ENCODE measurements around the gene GPR157.
"Not testable (repeated sequence)": the region's sequence is repeated elsewhere in the genome, so short reads cannot be mapped to it uniquely, and the experiment has no call there.

Gene GPR157, protein sequence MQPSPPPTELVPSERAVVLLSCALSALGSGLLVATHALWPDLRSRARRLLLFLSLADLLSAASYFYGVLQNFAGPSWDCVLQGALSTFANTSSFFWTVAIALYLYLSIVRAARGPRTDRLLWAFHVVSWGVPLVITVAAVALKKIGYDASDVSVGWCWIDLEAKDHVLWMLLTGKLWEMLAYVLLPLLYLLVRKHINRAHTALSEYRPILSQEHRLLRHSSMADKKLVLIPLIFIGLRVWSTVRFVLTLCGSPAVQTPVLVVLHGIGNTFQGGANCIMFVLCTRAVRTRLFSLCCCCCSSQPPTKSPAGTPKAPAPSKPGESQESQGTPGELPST

DNA sequence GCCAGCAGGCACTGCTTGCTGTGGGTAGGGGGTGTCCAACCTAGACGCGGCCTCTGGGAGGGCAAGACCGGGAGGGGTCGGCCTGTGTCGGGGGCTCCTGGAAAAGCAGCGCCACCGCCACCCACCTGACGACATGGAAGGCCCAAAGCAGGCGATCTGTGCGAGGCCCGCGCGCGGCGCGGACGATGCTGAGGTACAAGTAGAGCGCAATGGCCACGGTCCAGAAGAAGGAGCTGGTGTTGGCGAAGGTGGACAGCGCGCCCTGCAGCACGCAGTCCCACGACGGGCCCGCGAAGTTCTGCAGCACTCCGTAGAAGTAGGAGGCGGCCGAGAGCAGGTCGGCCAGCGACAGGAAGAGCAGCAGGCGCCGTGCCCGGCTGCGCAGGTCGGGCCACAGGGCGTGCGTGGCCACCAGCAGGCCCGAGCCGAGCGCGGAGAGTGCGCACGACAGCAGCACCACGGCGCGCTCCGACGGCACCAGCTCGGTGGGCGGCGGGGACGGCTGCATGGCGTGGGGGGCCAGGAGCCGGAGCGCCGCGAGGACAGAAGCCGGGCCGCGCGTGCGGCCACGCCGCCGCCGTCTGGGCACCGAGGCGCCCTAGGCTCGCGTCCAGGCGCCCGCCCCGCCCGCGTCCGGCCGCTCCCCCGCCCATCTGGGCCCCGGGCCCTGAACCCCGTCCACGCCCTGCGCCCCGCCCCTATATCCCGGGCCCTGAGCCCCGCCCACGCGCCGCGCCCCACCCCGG lies at the start of gene GPR157:
Gene GPR157, minus strand, starts transcription at position 583 of the 746 bp plus-strand sequence. Its CDS starts 75 bp downstream, at position 508.
- DNase-seq, result peak; percentile 88

DNA sequence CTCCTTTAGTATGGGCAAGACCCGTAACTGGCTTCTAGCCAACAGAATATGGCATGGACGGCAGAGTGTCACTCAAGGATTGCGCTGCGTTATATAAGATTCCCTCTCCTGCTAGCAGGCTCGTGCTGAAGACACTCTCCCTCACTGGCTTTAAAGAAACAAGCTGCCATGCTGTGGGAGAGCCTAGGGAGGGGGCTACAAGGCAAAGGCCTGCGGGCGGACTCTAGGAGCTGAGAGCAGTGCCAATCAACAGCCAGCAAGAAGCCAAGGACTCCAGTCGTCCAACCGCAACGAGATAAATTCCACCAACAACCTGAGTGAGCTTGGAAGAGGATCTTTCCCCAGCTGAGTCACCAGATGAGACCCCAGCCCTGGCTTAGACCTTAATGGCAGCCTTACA lies 45.9 kb upstream of the GPR157 start:
- DNase-seq, result no peak

DNA sequence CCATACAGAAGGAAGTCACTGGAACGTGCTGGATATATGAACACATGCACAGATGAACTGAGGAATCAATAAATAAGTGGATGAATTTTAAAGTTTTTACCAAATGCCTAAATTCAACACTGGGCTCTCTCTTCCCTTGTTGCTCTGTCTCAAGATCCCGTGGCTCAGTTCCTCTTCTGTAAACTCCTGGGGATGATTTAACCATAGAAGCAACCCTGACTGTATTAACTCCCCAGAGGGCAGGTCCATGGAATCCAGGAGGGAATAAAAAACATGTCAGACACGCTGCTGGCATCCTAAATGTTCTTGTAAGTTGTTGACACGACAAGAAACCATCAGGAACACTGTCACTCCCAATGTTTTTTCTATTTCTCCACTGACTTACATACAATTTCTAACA lies 45.3 kb upstream of the GPR157 start:
- DNase-seq, result no peak

GRCh38 chr1:9169601-9170137 lies 40.8 kb upstream of the GPR157 start:
- no peak for DNase-seq

DNA sequence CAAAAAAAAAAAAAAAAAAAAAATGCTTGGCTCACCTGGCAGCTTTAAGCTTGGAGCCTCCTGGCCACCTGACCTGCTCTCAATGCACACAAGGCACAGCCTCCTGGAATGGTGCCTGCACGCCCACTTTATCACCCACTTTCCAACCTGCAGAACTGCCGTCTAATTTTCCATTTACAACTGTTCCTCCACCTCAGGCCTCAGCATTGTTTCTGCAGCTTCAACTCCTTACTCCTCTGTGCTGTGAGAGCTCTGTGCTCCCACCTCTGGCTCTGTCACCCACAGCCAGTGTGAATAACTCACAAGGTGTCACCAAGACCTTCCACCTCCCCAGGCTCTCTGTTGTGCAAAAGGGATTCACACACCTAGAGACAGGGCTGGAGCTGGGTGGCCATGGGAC lies 38.7 kb upstream of the GPR157 start:
- no peak for DNase-seq

DNA sequence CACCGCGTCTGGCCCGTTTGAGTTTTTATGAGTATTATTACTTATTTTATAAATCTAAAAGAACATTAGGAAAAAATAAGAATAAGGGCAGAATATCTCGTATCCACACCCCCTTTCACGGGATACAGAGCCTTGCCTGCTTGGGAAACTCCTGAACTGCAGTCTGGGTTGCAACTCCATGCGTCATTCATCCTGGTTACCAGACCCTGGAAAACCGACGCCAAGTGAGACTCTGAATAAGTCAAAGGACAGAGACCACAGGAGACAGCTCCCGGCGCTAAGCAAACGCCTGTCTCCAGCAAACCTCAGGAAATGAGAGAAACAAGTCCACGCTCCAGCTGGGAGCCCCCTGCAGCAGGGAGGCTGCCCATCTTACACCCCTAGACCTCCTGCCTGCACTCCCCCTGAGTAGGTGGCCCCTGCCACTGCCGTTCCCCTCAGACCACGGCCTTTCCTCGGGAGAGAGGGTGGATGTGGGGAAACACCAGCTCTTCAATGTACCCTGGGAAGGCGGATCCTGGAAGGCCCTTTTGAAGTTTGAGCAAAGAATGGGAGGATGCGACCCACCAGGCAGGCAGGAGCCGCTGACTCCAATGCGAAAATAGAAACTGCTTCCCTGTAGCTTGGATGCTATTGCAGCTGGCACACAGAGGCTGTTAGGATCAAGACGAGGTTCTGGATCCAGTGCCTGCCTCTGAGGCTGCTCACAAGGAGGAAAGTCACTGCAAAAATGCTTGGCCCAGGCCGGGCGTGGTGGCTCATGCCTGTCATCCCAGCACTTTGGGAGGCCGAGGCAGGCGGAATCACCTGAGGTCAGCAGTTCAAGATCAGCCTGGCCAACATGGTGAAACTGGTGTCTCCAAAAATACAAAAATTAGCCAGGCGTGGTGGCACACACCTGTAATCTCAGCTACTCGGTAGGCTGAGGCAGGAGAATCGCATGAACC lies 37.7 kb upstream of the GPR157 start:
- no peak for DNase-seq

DNA sequence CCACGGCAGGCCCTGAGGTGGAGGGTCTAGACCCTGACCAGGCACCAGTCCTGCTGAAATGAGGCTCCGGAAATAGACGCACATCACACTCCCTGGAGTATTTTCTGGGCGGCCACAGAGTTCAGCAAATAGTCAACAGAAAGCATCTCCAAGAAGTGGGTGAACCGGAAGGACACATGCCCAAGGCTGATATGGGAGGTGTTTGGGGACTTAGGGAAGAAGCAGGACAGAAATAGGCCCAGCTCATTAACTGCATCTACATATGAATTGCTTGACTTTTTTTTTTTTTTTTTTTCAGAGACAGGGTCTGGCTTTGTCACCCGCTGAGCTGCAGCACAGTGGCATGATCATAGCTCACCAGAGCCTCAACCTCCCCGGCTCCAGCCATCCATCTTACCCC lies 36.5 kb upstream of the GPR157 start:
- DNase-seq, result no peak

- DNase-seq, result no peak
Observed at GRCh38 chr1:9164919-9165318, 36.0 kb upstream of the GPR157 start.

DNA sequence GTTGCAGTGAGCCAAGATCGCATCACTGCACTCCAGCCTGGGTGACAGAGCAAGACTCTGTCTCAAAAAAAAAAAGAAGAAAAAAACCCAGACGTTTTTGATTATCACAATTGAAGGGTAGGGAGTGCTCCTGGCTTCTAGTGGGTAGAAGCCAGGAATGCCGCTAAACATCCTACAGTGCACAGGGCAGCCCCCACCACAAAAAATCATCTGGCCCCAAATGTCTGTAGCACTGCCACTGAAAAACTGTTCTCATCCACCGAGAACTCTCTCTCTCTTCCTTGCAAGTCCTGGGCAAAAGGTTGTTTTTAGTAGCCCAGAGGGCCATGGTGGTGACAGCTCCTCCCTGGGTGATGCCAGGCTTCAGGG lies 35.6 kb upstream of the GPR157 start:
- DNase-seq, result no peak

DNA sequence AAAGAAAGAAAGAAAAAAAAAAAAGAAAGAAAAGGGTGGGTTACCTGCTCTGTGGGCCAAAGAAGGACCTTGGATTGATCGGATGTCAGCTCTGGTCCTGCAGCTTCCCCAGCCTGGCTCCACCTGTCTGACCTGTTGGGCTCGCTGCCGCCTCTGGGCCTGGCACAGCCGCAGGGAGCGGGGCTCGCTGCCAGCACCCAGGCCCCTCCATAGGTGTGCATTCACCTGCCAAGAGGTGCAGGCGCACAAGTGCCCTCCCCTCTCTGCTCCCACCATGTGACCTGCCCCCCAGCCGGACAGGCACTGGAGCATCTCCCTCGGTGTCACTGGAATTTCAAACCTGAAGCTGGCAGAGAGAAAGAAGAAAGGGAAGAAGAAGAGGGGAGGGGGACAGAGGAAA lies 33.1 kb upstream of the GPR157 start:
- DNase-seq, result no peak

DNA sequence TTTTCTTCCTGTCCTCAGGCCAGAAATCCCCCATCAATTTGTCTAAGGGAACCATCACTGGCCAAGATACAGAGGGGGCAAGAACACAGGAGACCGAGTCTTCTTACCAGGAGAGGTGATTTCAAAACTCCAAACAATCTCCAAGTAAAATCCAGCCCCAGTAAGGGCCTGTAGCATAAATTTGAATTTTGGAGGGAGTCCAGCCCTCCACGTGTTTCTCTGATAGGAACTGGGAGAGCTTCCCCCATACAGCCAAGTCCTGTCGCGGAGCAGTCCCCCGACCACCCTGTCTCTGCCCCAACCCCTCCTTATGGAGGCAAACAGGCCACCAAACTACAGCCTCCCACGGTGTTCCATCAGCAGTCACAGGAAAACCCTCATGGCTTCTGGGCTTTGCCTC lies 32.4 kb upstream of the GPR157 start:
- DNase-seq, result no peak

- no peak for DNase-seq
Observed at GRCh38 chr1:9160079-9160717, 31.3 kb upstream of the GPR157 start.

DNA sequence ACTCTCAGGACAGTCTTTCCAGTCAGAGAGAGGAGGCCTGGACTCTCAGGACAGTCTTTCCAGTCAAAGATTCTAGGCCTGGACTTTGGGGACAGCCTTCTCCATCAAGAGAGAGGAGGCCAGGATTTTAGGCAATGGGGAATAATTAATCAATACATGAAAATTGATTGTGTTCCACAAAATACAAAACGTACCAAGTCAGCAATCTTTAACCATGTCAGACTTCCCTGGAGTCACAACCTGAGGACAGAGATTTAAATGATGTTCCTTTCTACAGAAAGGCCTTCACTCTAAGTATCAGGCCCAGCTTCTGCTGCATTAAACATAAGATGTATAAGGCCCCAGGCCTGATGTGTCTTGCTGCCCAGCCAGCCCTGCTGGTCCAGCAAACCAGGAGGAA lies 27.0 kb upstream of the GPR157 start:
- DNase-seq, result no peak

DNA sequence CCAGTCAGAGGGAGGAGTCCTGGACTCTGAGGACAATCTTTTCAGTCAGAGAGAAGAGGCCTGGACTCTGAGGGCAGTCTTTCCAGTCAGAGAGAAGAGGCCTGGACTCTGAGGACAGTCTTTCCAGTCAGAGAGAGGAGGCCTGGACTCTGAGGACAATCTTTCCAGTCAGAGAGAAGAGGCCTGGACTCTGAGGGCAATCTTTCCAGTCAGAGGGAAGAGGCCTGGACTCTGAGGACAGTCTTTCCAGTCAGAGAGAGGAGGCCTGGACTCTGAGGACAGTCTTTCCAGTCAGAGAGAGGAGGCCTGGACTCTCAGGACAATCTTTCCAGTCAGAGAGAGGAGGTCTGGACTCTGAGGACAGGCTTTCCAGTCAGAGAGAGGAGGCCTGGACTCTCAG lies 26.5 kb upstream of the GPR157 start:
- DNase-seq, result not testable (repeated sequence)

DNA sequence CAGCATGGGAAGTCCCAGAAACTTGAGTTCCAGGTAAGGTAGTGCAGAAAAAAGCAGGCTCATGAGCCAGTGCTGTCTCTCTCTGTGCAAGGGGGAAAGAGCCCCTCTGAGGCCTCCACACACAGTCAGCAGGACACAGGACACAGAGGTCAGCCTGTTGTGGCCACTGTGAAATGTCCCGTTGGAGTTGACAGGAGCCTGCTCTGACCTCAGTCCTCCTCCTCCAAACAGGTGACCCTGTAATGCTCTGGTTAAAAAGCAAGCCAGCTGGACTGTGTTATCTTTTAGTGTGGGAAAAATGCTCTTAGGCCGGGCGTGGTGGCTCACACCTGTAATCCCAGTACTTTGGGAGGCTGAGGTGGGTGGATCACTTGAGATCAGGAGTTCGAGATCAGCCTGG lies 24.2 kb upstream of the GPR157 start:
- no peak for DNase-seq

DNA sequence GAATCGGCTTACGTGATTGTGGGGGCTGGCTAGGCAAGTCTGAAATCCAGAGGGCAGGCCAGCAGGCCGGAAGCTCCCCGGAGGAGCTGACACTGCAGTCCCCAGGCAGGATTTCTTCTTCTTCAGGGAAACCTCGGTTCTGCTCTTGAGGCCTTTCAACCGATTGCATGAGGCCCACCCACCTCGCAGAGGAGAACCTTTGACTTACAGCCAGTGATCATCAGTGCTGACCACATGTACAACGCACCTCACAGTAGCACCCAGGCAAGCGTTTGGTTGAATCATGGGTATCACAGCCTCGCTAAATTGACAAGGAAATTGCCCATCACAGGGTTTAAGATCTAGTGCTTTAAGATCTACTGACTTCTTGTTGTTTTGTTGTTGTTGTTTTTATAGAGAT lies 23.6 kb upstream of the GPR157 start:
- DNase-seq, result no peak

- no peak for DNase-seq
Observed at GRCh38 chr1:9151328-9151860, 22.5 kb upstream of the GPR157 start.

DNA sequence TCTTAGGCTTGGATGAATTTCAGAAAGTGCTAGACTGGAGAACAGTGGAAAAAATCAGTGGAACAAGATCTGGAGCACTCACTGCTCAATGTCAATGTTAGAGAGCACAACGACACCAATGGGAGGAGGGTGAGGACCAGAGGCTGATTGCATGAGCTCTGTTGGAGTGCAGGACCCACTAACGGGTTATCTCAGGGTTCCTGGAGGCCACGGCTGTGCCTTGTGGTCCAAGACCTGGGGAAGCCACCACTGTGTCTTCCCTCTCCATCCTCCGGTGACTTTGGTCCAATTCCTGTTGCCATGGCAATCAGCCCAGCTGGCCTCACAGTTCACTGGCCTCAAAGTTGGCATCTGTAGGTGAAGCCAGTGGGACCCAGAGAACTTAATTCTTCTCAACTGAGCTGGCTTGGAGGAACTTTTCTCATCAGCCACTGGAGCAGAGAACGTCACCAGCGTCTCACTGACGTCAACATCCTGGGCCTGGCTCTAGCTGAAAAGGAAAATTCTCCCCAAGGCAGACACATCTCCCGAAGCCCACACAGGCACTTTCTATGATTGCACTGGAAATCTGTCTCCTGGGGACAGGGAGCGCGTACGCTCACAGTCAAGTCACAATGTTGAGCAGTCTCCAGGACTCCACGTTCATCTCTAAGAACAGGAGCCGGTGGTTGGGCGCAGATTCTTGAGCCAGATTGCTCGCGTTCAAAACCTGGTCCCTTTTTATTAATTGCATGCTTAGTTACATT lies 21.9 kb upstream of the GPR157 start:
- DNase-seq, result no peak

DNA sequence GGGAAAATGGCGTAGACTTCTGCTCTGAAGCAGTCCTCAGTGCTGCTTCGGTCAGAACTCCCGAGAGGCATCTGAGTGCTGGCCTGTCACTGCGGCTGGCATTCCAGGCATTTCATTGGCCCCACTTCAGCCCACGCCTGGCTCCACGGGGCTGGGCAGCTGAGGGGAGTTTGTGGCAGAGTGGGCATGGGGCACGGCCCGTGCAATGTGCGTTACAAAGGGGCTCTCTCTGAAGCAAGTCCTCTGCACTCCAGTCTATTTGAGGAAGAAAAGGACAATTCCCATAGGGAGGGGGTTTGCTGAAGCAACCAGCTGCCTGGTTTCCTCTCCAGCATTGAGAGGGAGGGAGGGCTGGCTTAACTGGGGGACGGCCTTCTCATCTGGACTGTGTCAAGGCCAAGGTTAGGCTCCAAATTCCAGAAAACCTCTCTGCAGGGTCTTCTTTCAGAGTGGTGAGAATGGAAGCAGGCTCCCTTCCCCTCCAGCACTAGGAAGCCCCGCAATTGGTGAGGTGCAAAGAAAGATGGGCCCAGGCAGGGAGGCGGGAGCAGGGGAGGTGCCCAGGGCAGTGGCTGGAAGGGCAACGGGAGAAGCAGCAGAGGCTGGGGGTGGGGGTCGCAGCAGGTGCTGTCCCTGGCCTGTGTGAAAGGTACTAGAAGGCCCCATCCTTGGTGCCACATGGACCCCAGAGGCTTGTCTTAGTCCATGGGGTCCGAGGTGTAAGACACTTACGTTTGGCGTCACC lies 21.1 kb upstream of the GPR157 start:
- DNase-seq, result no peak

GRCh38 chr1:9149151-9149550 lies 20.2 kb upstream of the GPR157 start:
- DNase-seq, result no peak

DNA sequence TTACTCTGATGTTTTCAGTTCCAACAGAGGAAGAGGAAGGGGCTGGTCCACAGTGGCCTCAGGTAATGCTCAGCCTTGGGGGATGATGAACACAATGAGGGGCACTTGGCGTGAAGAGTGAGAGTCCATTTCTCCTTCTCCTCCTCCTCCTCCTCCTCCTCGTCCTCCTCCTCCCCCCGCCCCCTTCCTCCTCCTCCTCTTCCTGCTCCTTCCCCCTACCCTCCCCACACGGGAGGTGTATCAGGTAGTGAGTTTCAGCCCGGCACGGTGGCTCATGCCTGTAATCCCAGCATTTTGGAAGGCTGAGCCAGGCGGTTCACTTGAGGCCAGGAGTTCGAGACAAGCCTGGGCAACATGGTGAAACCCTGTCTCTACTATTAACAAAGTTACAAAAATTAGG lies 17.3 kb upstream of the GPR157 start:
- DNase-seq, result no peak

Measured in stimulated activated CD4-positive, alpha-beta T cell treated with anti-CD3 and anti-CD28 coated beads, Interleukin-15, amount 100 ng/mL, for 24 hours (primary cell).